Uterus (tissue), 4 donors: ENCODE data around the gene THEM4. TPM values are rescaled to one million over a fixed set of nuclear protein-coding genes. Genes with fewer than 3 reads are reported as not detected.

Experiments
- DNase-seq, 2 donors: peaks; one replicate each; pipeline ENCODE4 v3.0.0-alpha.2; 2019 to 2020
- H3K27ac ChIP-seq, 2 donors: fragments of 200-600 bp; sonication (generic); 1 replicate in 1 of 2; 2 replicates in 1 of 2; pipeline ENCODE4 v1.5.1; 2016 to 2018
- H3K27me3 ChIP-seq, 2 donors: fragments of 200-600 bp; sonication (generic); one replicate each; pipeline ENCODE4 v1.5.1; 2018 to 2019; ENCODE audit warnings: control low read depth in 1 of 2
- H3K36me3 ChIP-seq, 2 donors: fragments of 200-600 bp; sonication (generic); one replicate each; pipeline ENCODE4 v1.5.1; 2019; ENCODE audit warnings: control low read depth in 1 of 2
- H3K4me1 ChIP-seq, 2 donors: fragments of 200-600 bp; sonication (generic); one replicate each; pipeline ENCODE4 v1.5.1; 2018 to 2019; ENCODE audit warnings: control low read depth in 1 of 2
- H3K4me3 ChIP-seq, 2 donors: fragments of 200-600 bp; sonication (generic); 1 replicate in 1 of 2; 2 replicates in 1 of 2; pipeline ENCODE4 v1.5.1; 2018 to 2019; ENCODE audit warnings: mild to moderate bottlenecking in 1 of 2
- H3K9me3 ChIP-seq, 2 donors: fragments of 200-600 bp; sonication (generic); one replicate each; pipeline ENCODE4 v1.5.1; 2019; ENCODE audit warnings: control low read depth in 1 of 2
- CTCF ChIP-seq, 4 experiments: fragments of 200-600 bp in 2 of 4; fragments of 450-650 bp in 2 of 4; sonication (generic) in 2 of 4; IDR thresholded peaks; one replicate each; pipeline ENCODE4 v1.5.1; 2016 to 2019; ENCODE audit warnings: antibody characterized with exemption in 4 of 4, mild to moderate bottlenecking in 2 of 4, moderate library complexity in 1 of 4
- POLR2A ChIP-seq, 2 donors: fragments of 450-650 bp; IDR thresholded peaks; one replicate each; pipeline ENCODE4 v1.6.1; 2016; ENCODE audit warnings: antibody characterized with exemption in 2 of 2, mild to moderate bottlenecking in 1 of 2, moderate library complexity in 1 of 2
- intact Hi-C: fragments of 100-400 bp; cut with DNase I; formaldehyde crosslinking; loops from one replicate; pipeline ENCODE4 v1.15.1; 2023; ENCODE audit warnings: low total_unique reads
- total RNA-seq, 4 donors: library from RNA; depleted of rRNA in 3 of 4; stranded (reverse); fragments of >200 nt in 3 of 4; gene quantifications; one replicate each; pipeline versions ENCODE4 v1.1.0 to v1.2.4, GENCODE V29; 2014 to 2023
- donor health status: DM: yes; HTN: yes; CAD: no.

THEM4 gene
- total RNA-seq, 4 donors from 2014 or later: 11.5 to 56.4 (median 18.3) TPM

- Histone ChIP-seq H3K9me3 (no peaks in the 10 kb centered on the region), H3K4me1 (no peaks in the 10 kb centered on the region), H3K27me3 (no peaks in the 10 kb centered on the region), H3K36me3 (no peaks in the 10 kb centered on the region), H3K4me3 (no peak overlapping the region), H3K27ac (no peak overlapping the region)
- intact Hi-C loops: no loop called here
- TF ChIP-seq POLR2A (IDR thresholded peaks at IDR 0.05) (no peak), CTCF (IDR thresholded peaks at IDR 0.05) (no peak)
- peak; percentile 33 to 34 for DNase-seq
These were observed 76.9 kb downstream of the THEM4 start for GRCh38 chr1:151832318-151832980.

- H3K4me1 ChIP-seq: no peaks in the 10 kb centered on the region
- no peaks in the 10 kb centered on the region for H3K27me3 ChIP-seq
- no peak within 1 kb of the TSS for H3K4me3 ChIP-seq
- no peak for DNase-seq
- TF ChIP-seq CTCF (IDR thresholded peaks at IDR 0.05) (no peak), POLR2A (IDR thresholded peaks at IDR 0.05) (peak in 1 of 2 donors; percentile 43)
- H3K36me3 ChIP-seq: no peaks in the 10 kb centered on the region
- intact Hi-C loops: no loop called here
- H3K9me3 ChIP-seq: no peaks in the 10 kb centered on the region
- H3K27ac ChIP-seq: no peak within 1 kb of the TSS
These were observed 77.7 kb downstream of the THEM4 start, which contains the start of gene RORC for GRCh38 chr1:151831605-151832004. TSS of gene RORC (minus strand) at chr1:151831802. CDS start at chr1:151831764, 38 bp downstream.

GRCh38 chr1:151831256-151831591 is 78.1 kb downstream of the THEM4 start:
- Histone ChIP-seq H3K4me1 (no peaks in the 10 kb centered on the region), H3K36me3 (no peaks in the 10 kb centered on the region), H3K27ac (no peak overlapping the region), H3K4me3 (no peak overlapping the region), H3K9me3 (no peaks in the 10 kb centered on the region), H3K27me3 (no peaks in the 10 kb centered on the region)
- TF ChIP-seq CTCF (IDR thresholded peaks at IDR 0.05): no peak
- TF ChIP-seq POLR2A (IDR thresholded peaks at IDR 0.05): no peak
- DNase-seq: no peak
- intact Hi-C loops: no loop called here

- H3K4me1 ChIP-seq: no peaks in the 10 kb centered on the region
- TF ChIP-seq POLR2A (IDR thresholded peaks at IDR 0.05) (no peak), CTCF (IDR thresholded peaks at IDR 0.05) (no peak)
- no peak for DNase-seq
- H3K4me3 ChIP-seq: no peak overlapping the region
- H3K9me3 ChIP-seq: no peaks in the 10 kb centered on the region
- no peaks in the 10 kb centered on the region for H3K27me3 ChIP-seq
- intact Hi-C loops: no loop called here
- no peaks in the 10 kb centered on the region for H3K36me3 ChIP-seq
- H3K27ac ChIP-seq: no peak overlapping the region
These were observed 79.3 kb downstream of the THEM4 start for GRCh38 chr1:151830055-151830454.

GRCh38 chr1:151829352-151830046 is 79.8 kb downstream of the THEM4 start:
- intact Hi-C loops: no loop called here
- Histone ChIP-seq H3K4me1 (no peaks in the 10 kb centered on the region), H3K4me3 (no peak overlapping the region), H3K9me3 (no peaks in the 10 kb centered on the region), H3K36me3 (no peaks in the 10 kb centered on the region), H3K27me3 (no peaks in the 10 kb centered on the region), H3K27ac (no peak overlapping the region)
- TF ChIP-seq POLR2A (IDR thresholded peaks at IDR 0.05) (no peak), CTCF (IDR thresholded peaks at IDR 0.05) (no peak)
- no peak for DNase-seq
